Epithelial cell of esophagus (primary cell): ENCODE results near the gene TBX10.

ENCODE experiments used
- DNase-seq: peaks from one replicate; pipeline ENCODE4 v3.0.0; 2010; ENCODE audit warnings: low read depth
- H3K4me3 ChIP-seq: 2 replicates; pipeline ENCODE4 v1.5.1; 2011; ENCODE audit warnings: mild to moderate bottlenecking, low read length, control low read depth
- TF ChIP-seq, protein P1 (sequence below): IDR thresholded peaks from 2 replicates; pipeline ENCODE4 v1.5.1; 2011; ENCODE audit warnings: low read depth, mild to moderate bottlenecking, low read length, control low read depth, inconsistent platforms; ENCODE audit not compliant: insufficient read depth; ENCODE audit errors: missing control alignments

TBX10 gene

GRCh38 chr11:67611704-67612587, 27.6 kb downstream of the TBX10 start:
- H3K4me3 ChIP-seq = no peak overlapping the region
- DNase-seq = no peak
- TF ChIP-seq, protein P1, sequence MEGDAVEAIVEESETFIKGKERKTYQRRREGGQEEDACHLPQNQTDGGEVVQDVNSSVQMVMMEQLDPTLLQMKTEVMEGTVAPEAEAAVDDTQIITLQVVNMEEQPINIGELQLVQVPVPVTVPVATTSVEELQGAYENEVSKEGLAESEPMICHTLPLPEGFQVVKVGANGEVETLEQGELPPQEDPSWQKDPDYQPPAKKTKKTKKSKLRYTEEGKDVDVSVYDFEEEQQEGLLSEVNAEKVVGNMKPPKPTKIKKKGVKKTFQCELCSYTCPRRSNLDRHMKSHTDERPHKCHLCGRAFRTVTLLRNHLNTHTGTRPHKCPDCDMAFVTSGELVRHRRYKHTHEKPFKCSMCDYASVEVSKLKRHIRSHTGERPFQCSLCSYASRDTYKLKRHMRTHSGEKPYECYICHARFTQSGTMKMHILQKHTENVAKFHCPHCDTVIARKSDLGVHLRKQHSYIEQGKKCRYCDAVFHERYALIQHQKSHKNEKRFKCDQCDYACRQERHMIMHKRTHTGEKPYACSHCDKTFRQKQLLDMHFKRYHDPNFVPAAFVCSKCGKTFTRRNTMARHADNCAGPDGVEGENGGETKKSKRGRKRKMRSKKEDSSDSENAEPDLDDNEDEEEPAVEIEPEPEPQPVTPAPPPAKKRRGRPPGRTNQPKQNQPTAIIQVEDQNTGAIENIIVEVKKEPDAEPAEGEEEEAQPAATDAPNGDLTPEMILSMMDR = no peak

- TF ChIP-seq, protein P1 = no peak
- H3K4me3 ChIP-seq = no peak overlapping the region
- DNase-seq = no peak
These were observed 28.4 kb downstream of the TBX10 start for GRCh38 chr11:67611165-67611564.

GRCh38 chr11:67610302-67610868, 29.2 kb downstream of the TBX10 start:
- TF ChIP-seq, protein P1 = no peak
- no peak for DNase-seq
- H3K4me3 ChIP-seq = no peak overlapping the region

DNA sequence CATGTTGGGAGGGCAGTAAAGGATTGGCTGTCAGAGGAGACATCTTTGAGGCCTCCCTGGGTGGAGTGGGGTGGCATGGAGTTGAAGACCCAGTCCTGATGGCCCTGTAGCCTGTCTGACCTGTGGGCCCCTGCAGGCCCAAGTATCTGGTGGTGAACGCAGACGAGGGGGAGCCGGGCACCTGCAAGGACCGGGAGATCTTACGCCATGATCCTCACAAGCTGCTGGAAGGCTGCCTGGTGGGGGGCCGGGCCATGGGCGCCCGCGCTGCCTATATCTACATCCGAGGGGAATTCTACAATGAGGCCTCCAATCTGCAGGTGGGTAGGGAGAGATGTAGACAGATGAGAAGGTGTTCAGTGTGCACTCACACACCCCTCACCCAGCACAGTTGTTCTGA, 30.2 kb downstream of the TBX10 start:
- TF ChIP-seq, protein P1 = no peak
- H3K4me3 ChIP-seq = no peak overlapping the region
- DNase-seq = no peak

- no peak for DNase-seq
- TF ChIP-seq, protein P1 = no peak
- H3K4me3 ChIP-seq = no peak overlapping the region
These were observed 31.1 kb downstream of the TBX10 start for GRCh38 chr11:67608486-67608885.

DNA sequence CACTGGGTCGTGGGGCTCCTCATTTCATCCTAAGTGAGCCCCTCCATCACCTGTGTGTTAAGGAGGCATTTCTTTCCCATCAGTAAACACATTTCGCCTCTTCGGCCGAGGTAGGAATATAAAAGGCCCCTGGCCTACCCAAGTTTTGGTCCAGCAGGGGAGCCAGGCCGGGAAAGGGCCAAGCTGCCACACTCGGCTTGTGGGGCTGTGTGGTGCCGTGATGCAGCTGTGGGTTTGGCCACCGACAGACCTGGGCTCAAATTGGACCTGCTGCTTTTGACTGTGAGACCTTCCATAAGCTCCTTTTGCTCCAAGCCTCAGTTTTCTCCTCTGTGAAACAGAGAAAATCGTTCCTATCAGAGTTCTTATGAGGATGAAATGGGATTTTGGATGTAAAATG, 32.1 kb downstream of the TBX10 start:
- peak overlapping the region; percentile 97 for H3K4me3 ChIP-seq
- TF ChIP-seq, protein P1 = no peak
- DNase-seq = no peak
